ENCODE measurements around the gene ZNF536.
"Not testable (repeated sequence)": the region's sequence is repeated elsewhere in the genome, so short reads cannot be mapped to it uniquely, and the experiment has no call there.

The ZNF536 gene

DNA sequence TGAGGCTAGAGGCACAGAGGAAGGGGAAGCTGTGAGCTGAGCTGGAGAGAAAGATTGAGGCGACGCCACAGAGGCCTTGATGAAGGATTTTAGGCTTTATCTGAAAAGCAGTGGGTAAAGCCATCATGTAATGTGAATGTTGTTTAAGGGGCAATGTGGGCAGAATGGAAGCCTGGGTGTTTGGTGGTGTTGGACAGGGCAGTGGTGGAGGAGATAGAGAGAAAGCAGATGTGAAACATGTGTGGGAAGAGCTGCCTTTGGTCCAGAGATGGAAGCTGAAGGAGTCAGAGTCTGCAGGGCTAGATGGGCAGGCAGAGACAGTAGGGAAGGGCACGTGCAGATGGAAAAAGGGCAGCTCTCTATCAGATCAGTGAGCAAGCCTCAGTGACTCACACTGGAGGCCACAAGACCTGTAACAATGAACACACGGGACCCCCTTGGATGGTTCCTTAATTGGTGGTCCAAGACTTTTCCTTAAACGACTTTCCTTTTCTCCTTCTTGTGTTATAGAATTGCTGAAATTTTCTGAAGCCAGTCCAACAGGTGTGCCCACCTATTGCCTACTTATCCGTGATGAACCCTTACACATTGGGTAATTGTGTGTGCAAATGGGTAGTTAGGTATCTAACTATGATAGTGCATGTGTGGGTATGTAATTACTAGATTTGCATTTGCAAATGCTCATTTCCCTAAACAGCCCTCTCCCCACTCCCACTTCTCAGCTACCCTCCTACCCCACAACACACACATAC is 21.7 kb downstream of the ZNF536 start:
- no peak for TF ChIP-seq ZNF274 (IDR thresholded peaks at IDR 0.05; ENCODE audit: low read depth, low read length)
- no peak overlapping the region for H3K4me3 ChIP-seq (ENCODE audit: low read length)

GRCh38 chr19:30394481-30395151 is 22.4 kb downstream of the ZNF536 start:
- TF ChIP-seq ZNF274 (IDR thresholded peaks at IDR 0.05; ENCODE audit: low read depth, low read length), result no peak
- H3K4me3 ChIP-seq (ENCODE audit: low read length), result no peak overlapping the region

DNA sequence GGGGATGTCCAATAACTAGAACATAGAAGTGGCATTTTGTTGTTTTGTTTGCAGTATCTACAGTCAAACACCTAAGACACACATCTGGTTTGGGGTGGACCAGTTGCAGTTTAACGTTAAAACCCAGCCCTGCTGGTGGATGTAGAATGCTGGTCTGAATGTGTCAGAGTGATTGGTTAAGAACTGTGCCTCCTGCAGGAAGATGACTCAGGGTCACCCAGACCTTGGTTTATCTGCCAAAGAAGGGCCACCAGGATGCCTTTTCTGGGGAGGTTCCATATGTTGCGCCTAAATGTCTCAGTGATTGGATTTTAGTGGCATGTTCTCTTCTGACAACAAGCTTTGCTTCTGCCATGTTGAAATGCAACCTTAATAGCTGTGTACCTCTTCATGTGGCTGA is 23.1 kb downstream of the ZNF536 start:
- H3K4me3 ChIP-seq (ENCODE audit: low read length), result no peak overlapping the region
- no peak for TF ChIP-seq ZNF274 (IDR thresholded peaks at IDR 0.05; ENCODE audit: low read depth, low read length)

DNA sequence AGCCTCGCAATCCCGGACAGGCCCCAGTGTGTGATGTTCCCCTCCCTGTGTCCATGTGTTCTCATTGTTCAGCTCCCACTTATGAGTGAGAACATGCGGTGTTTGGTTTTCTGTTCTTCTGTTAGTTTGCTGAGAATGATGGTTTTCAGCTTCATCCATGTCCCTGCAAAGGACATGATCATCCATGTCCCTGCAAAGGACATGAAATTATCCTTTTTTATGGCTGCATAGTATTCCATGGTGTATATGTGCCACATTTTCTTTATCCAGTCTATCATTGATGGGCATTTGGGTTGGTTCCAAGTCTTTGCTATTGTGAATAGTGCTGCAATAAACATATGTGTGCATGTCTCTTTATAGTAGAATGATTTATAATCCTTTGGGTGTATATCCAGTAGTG is 26.4 kb downstream of the ZNF536 start:
- H3K4me3 ChIP-seq (ENCODE audit: low read length), result not testable (repeated sequence)

- TF ChIP-seq ZNF274 (IDR thresholded peaks at IDR 0.05; ENCODE audit: low read depth, low read length), result no peak
- no peak overlapping the region for H3K4me3 ChIP-seq (ENCODE audit: low read length)
Measured at GRCh38 chr19:30401956-30402355, 29.8 kb downstream of the ZNF536 start.

DNA sequence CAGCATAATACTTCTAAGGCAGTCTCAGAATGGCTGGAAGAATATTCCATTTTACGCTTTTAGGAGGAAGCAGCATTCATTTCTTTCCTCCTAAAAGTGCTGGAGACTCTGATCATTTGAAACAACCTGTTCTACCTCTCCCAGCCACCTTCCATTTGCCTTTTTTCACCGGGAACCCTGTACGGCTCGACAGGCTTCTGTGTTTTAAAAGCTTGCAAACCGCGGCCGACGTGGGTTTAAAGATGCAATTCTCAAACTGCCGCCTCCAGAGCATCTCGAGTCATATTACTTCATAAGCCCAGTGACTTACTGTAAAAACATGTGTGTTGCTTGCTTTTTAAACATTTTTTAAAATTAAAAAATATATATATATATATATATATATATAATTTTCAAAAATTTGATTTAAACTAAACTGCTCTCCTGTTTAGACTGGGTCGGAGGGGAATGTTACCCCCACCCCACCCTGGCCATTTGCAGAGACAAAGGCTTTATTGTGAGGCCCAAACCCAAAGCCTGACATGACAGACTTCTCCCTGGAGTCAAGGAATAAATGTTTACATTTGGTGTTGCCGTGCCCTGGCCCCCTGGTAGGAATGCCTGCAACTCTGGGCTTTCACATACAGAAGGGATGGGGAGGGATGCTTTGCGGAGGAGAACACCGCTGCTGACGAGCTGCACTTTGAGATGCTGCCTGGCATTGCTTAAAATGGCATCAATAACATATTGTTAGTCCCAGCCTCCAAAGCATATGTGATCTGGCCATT is 30.4 kb downstream of the ZNF536 start:
- no peak overlapping the region for H3K4me3 ChIP-seq (ENCODE audit: low read length)
- TF ChIP-seq ZNF274 (IDR thresholded peaks at IDR 0.05; ENCODE audit: low read depth, low read length), result no peak

- no peak overlapping the region for H3K4me3 ChIP-seq (ENCODE audit: low read length)
- no peak for TF ChIP-seq ZNF274 (IDR thresholded peaks at IDR 0.05; ENCODE audit: low read depth, low read length)
Measured at GRCh38 chr19:30403203-30403985, 31.2 kb downstream of the ZNF536 start.

GRCh38 chr19:30406220-30407067 is 34.3 kb downstream of the ZNF536 start:
- TF ChIP-seq ZNF274 (IDR thresholded peaks at IDR 0.05; ENCODE audit: low read depth, low read length), result no peak

GRCh38 chr19:30407068-30407709 is 35.0 kb downstream of the ZNF536 start:
- no peak overlapping the region for H3K4me3 ChIP-seq (ENCODE audit: low read length)
- TF ChIP-seq ZNF274 (IDR thresholded peaks at IDR 0.05; ENCODE audit: low read depth, low read length), result no peak

More at GRCh38 chr19:30406220-30407067, 34.3 kb downstream of the ZNF536 start:
- H3K4me3 ChIP-seq (ENCODE audit: low read length), result no peak overlapping the region

- no peak for TF ChIP-seq ZNF274 (IDR thresholded peaks at IDR 0.05; ENCODE audit: low read depth, low read length)
- H3K4me3 ChIP-seq (ENCODE audit: low read length), result no peak overlapping the region
Measured at GRCh38 chr19:30408734-30409301, 36.6 kb downstream of the ZNF536 start.

DNA sequence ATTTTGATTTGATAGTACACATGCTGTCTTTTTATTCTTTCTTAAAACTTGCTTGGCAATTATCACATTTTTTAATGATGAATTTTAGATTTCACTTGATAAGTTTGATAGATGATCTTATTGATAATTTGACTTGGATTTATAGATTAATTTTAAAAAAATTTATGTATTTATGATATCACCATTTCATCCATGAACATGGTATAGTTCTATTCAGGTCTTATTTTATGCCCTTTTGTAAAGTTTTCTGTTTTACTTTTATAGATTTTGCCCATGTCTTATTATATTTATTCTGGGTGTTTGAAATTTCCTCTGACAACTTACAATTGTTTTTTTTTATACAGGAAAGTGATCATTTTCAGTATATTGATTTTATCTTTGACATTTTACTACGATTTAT is 39.5 kb downstream of the ZNF536 start:
- no peak overlapping the region for H3K4me3 ChIP-seq (ENCODE audit: low read length)
- no peak for TF ChIP-seq ZNF274 (IDR thresholded peaks at IDR 0.05; ENCODE audit: low read depth, low read length)

GRCh38 chr19:30416375-30416774 is 44.2 kb downstream of the ZNF536 start:
- no peak for TF ChIP-seq ZNF274 (IDR thresholded peaks at IDR 0.05; ENCODE audit: low read depth, low read length)
- no peak overlapping the region for H3K4me3 ChIP-seq (ENCODE audit: low read length)

GRCh38 chr19:30417166-30417565 is 45.0 kb downstream of the ZNF536 start:
- H3K4me3 ChIP-seq (ENCODE audit: low read length), result not testable (repeated sequence)

All from GM08714 (cell line).